ENCODE results near the gene PAM.
"Not testable (repeated sequence)": the region's sequence is repeated elsewhere in the genome, so short reads cannot be mapped to it uniquely, and the experiment has no call there.

The PAM gene

DNA sequence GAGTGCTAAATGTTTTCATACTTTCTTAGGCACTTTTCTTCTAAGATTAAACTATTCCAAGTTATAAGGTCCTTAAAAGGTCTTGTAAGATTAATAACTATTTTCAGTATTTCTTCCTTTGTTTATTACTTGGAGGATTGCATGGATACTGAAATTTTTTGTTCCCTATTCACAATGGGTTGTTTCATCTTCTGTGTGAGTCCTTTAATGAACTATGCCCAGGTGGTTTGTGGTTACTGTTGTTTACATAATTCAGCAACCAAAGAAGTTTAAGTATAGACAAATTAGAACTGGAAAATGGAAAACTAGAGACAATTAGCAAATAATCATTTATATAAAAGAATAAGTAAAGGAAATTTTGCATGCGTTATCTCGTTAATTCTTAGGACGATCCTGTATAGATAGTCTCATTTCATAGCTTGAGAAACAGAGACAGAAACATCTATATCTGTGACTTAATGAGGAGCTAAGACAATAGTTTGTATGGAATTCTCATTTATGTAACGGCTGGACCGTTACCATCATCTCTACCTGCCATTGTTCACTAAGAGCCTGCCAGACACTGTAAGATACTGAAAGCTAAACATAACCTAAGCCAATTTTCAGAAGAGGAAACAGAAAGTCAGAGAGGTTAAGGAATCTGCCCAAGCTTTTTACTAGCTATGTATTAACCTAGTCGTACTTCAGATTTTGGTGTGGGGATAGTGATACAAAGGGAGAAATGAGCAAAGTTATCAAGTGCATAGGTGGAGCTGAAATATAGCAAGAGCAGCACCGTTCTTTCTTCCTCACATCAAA, 148.2 kb downstream of the PAM start:
- no peak for DNase-seq

- DNase-seq = no peak
Observed at GRCh38 chr5:102905056-102905455, 150.0 kb downstream of the PAM start.

DNA sequence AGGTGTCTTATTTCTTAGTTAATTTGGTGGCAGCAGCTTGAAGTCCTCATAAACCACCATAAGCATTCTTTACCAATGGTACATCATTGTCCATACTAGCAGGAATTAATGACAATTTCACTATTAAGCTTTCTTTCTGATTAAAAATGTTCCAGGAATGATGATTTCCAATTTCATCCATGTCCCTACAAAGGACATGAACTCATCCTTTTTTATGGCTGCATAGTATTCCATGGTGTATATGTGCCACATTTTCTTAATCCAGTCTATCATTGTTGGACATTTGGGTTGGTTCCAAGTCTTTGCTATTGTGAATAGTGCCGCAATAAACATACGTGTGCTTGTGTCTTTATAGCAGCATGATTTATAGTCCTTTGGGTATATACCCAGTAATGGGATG, 152.0 kb downstream of the PAM start:
- not testable (repeated sequence) for DNase-seq

DNA sequence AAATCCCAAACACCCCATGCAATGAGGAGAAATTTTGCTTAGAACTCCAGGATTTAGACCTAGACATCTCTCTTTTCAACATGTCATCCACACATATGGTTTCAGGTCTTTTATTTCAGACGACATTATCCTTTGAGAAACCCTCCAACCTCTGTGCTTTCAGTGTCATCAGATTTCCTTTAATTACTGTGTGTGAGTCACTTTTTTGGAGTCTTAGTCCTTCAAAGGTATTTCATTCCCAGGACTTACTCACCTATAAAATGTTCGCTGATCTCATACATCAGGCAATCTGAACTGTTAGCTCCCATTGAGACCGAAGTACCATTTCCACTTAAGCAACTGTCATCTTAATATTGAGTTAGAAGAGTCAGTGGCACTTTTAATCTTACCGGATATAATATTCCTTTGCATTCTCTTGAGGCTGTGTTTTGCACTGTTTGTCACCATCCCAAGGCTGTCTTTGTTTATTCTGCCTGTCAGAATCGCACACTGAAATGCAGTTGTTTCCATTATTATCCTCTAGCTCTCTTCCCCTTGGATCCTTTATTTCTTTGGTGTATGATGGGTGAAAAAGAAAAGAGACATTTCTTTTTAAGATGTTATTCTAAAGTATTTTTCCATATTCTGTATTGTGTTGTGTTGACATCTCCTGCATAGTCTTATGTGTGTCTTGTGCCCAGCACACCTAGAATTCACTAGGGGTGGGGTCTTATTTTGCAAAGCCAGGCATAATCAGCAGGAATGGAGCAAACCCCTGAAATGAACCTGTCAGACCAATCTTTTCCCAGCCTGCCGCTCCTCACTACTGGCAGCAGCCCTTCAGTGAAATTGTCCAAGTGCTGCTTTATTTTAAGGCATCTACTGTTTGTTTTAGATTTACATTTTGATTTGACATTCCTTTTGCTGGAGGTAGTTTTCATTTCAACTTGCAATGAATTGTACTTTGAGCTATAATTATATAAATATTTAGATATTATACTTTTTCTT, 155.4 kb downstream of the PAM start:
- no peak for DNase-seq

DNA sequence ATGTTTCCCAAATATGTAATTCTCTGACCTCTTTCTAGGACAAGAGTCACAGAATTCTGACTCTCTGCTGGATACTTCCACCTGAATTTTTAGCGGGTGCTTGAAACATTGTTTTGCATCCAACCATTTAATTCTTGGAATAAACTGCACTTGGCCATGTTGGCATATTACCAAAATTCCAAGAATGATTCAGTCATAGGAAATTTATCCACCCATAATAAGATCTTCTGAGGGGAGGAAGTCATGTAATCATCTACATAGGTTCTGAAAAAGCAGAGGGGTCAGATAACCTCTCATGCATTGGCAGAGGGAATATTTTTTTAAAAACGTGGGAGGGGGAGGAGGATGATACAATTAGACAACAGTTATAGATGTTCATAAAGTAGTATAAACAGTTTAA, 156.9 kb downstream of the PAM start:
- DNase-seq = peak; percentile 3

- no peak for DNase-seq
Observed at GRCh38 chr5:102916109-102916508, 161.0 kb downstream of the PAM start.

DNA sequence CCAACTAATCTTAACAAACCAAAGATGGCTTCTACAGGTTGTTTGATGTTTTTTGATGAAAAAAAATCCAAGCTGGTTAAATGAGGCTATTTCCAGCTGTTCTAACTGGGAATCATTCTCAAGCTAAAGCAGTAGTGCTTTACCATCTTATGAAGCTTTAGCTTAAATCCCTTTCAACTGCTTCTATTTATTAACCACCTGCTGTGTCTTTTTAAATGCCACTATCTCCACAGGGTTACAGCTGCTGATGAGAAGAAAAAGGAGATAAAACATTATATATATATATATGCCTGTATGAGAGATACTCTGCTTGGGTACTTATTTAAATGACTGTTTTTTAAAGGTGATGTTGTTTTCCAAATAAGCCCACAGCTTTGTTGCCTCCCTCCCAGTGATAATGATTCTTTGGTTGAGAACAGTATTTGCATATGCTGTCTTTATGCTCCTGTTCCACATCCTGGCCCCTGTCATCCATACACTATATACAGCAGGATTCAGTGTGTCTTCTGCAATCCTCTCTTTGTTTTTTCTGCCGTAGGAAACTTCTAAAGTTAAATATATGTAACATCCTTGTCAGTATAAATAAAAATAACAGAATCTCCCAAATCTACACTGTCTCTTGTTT, 164.0 kb downstream of the PAM start:
- no peak for DNase-seq

DNA sequence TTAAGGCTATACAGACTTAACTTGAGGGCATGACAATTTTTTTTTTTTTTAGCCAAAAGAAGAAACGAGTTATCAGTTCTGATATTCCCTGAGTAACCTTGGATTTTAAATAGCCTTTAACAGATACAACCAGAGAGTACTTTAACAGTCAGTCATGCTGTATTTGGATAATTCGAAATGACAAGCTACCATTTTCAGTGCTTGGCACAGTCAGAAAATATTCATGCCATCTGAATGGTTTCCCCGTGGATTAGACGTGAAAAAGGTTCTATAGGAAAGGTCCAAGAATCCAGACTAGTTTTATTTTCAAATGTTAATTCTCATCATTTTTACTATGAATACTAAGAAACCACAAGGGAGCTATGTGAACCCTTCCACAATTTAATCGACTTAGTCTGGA, 165.7 kb downstream of the PAM start:
- DNase-seq = no peak

- no peak for DNase-seq
Observed at GRCh38 chr5:102921341-102922044, 166.4 kb downstream of the PAM start.

DNA sequence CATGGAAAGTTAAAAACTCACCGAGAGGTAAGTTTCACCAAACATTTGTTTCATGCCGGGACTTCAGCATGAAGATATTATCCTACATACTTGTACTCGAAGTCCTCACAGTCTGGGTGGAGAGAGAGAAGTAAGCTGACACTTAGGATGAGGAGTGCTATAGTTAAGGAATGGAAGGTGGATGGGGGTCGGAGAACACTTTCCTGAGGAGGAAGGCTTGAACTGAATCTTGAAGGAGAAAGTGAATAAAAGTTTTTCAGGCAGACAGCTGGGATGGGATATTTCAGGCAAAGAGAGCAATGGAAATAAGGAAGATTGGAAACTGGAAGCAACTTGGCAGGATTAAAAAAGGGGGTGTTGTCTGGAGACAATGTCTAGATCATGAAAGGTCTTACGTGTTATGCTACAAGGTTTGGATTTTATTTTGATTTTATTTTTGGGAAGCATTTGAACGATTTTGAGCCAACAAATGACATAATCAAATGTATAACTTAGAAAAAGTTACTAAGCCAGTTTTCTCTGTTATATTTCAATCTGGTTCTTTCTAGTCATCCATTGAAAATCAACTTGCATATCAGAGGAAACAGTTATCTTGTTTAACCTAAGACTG, 167.1 kb downstream of the PAM start:
- no peak for DNase-seq

- no peak for DNase-seq
Observed at GRCh38 chr5:102922799-102923477, 167.8 kb downstream of the PAM start.

DNA sequence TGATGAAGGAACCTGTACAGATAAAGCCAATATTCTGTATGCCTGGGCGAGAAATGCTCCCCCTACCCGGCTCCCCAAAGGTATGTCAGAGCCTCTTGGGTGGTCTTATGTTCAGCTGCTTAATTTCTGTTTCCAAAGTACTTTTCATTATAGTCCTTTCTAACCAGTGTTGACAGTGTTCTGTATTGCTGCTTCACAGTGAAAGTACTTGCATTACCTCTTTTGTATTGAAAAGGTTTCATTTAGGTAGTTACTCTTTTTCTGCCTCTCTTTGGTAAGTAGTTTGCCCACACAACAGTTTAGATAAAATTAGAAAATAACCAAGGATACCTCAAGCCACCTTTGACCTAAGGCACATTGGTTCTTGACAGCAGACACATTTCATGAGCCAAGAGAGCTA, 169.9 kb downstream of the PAM start:
- DNase-seq = no peak

GRCh38 chr5:102927007-102927406, 171.9 kb downstream of the PAM start:
- no peak for DNase-seq

DNA sequence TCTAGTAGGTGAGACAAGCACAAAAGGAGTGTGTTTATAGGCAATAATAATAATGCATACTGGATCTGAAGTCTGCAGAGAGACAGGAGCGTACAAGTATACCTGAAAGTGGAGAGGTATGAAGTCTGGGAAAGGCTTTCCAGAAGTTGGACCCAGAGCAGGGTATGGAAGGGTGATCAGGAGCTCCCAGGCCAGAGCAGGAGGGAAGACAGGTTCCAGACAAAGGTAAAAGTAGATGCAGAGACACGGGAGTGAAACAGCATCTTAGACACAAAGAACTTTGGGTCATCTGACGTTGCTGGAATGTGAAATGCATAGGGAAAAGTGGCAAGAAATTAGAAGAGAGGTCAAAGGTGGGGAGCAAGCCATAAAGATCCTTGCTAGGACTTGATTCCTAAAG, 175.1 kb downstream of the PAM start:
- no peak for DNase-seq

- no peak for DNase-seq
Observed at GRCh38 chr5:102931085-102931725, 176.1 kb downstream of the PAM start.

DNA sequence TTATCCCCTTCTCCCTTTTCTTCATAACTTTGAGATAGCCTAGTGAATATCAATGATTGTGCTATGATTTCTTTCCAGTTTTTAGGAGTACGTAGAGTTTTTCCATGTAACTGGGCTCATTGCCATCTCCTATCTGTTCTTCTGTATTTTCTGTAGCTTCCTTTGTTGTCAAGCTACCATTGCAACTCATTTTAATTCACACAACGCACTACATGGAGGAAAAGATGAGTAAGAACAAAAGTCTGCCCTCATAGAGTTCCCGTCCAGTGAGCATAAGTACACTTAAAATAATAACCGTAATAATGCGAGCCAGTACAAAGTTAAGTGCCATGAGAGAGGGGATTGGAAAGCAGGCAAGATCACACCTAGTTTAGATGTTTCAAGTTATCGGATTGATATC, 177.7 kb downstream of the PAM start:
- DNase-seq = no peak

GRCh38 chr5:102933316-102933715, 178.2 kb downstream of the PAM start:
- DNase-seq = no peak

DNA sequence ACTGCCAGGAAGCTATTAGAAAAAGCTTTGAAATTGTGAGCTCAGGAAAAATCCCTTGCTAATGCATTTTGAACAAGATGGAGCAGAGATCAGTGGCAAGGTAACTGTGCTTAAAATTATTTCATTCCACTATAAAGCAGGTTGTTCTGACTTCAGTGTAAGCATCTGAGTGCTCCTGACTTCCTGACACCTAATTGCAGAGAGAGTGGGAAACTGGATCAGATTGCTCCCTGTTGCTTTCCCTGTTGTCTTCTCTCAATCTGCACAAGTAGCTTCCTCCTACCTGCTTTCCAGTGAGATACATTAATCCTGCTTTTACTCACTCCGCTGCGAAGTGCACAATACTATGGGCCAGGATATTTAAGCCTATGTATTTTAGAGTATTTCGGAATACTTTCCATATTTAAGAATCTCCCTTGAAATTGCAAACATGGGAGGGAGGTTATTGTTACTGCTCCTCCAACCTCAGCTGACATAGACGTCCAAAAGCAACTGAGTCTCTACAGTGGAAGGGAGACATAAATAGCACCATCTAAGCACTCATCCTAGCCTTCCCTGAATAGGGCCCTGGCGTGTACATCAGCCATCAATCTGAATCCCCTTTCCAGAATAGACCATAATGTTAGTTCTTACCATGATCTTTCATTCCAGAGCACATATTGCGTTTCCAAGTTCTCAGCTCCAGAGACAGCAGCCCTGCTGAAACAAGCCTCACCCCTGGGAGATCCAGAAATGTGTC, 178.8 kb downstream of the PAM start:
- no peak for DNase-seq

DNA sequence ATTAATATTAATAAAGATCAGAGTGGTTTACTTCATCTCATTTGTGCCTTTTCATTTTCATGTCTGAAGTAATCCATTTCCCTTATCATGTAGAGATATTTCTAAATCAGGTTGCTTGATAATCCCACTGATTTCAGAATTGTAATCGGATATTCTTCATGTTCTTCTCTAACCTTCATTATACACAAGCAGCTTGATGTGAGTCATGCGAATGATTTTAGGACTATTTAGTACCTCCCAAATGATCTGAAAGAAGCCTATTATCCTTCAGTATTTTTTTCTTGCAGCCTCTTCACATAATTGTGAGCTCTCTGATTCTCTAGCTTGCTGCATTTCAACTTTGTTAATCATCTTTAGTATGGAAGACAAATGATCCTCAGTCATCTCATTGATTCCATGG, 182.8 kb downstream of the PAM start:
- no peak for DNase-seq

DNA sequence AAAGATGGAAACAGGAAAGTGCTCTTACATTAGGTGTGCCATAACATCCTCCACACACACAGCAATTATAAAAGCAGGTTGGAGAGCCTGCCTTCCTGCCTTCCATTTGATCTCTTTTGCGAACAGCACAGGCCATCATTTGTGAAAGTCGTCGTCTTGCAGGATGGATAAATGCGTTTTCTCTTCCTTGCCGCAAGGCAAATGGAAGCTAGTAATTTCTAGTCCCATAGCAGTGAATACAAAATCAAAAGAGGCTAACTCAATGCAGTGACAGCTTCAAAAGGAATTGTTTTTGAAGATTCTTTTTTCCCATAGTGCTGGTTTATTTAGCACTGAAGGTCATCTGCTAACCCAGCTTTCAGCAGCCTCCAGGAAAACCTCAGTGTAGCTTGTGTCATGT, 186.0 kb downstream of the PAM start:
- no peak for DNase-seq

DNA sequence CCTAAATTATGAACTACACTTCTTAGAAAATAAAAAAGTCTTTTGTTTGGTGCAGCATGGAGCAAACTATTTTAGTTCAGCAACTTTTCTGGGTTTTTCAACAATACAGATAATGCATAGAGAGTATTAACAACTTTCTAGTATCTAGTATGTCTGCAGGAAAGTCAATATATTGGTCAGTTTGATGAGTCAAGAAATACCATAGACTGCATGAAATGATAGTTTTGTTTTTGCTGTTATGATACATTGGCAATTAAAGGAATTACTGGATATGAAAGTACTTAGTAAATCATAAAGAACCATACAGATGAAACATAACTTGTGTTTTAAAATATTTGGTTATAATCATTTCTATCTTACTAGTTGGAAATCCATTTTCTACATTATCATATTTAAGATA, 191.3 kb downstream of the PAM start:
- DNase-seq = no peak
